Activated naive CD8-positive, alpha-beta T cell treated with anti-CD3 and anti-CD28 coated beads, Interleukin-2, amount 10 ng/mL, durations not matched to agents 7 days and 5 days (primary cell): ENCODE measurements around the gene AGO1. TPM values are rescaled to one million over a fixed set of nuclear protein-coding genes. Genes with fewer than 3 reads are reported as not detected.
"Not testable (repeated sequence)": the region's sequence is repeated elsewhere in the genome, so short reads cannot be mapped to it uniquely, and the experiment has no call there.

Experiments used
- ATAC-seq: fragments of 150-1000 bp; cut with Tn5 transposase; one replicate; pipeline ENCODE4 v1.10.0; 2021; ENCODE audit warnings: low read depth, moderate library complexity
- POLR2A ChIA-PET: fragments of 350-600 bp; sonication (Branson Sonifier 250); formaldehyde crosslinking; loops from one replicate; lab custom pipeline; 2021; ENCODE audit warnings: antibody characterized with exemption; lab: Charles Lee
- DNase-seq: peaks from one replicate; pipeline ENCODE4 v3.0.0; 2021
- H3K27ac Mint-ChIP-seq: one replicate; pipeline ENCODE4 v1.8.0; 2022; ENCODE audit warnings: mild to moderate bottlenecking, mixed read lengths
- H3K27me3 Mint-ChIP-seq: one replicate; pipeline ENCODE4 v1.8.0; 2022; ENCODE audit warnings: mild to moderate bottlenecking, moderate library complexity, mixed read lengths
- H3K36me3 Mint-ChIP-seq: one replicate; pipeline ENCODE4 v1.8.0; 2021; ENCODE audit warnings: mild to moderate bottlenecking, mixed read lengths
- H3K4me1 Mint-ChIP-seq: one replicate; pipeline ENCODE4 v1.8.0; 2021; ENCODE audit warnings: mixed read lengths
- H3K4me3 Mint-ChIP-seq: one replicate; pipeline ENCODE4 v1.8.0; 2022; ENCODE audit warnings: mild to moderate bottlenecking, moderate library complexity, mixed read lengths
- H3K9me3 Mint-ChIP-seq: one replicate; pipeline ENCODE4 v1.8.0; 2021; ENCODE audit warnings: mixed read lengths
- total RNA-seq, 2 experiments: library from RNA; stranded (reverse); gene quantifications; one replicate each; pipeline ENCODE4 v1.2.3, GENCODE V29; 2021

Gene AGO1
- total RNA-seq, 2 experiments from 2014 or later = 24.0 to 24.8 TPM

DNA sequence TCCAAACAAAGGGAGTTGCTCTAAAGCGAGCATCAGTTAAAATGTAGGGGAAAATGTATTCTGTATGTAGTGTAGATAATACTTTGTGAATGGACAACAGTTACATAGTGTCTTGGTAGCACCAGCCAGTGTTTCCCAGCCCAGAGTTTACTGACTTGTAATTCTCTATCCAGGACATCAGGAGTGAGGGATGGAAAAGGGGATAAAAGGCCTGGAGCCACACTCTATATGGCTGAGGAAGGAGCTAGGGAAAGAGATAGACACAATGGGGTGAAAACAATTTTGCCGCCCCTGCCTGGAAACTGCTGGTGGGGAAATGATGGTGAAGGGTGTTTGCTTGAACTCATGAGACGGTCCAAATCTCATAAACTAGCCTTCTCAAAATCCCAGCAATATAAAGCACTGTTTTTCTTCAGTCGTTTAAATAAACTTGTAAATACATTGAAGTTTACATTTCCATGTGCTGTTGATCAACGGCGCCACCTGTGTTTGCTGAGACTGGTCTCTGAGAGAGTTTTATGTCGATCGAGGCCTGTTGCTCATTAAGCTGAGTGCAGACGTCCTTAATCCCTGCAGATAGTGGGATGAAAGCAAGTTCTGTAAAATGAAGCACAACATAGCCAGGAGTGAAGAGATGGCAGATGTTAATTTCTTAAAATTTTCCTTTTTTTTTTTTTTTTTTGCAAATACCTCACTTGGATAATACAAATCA is 27.9 kb upstream of the AGO1 start:
- no peaks in the 10 kb centered on the region for H3K4me1 Mint-ChIP-seq
- H3K27ac Mint-ChIP-seq = no peak overlapping the region
- peaks cover 6% of the 10 kb centered on the region for H3K36me3 Mint-ChIP-seq
- POLR2A ChIA-PET = interaction anchor here (0.7 kb wide), 1 partner anchor 11 kb away, joined by 10 read pairs; no protein-coding TSS in a partner anchor
- DNase-seq (no peak), ATAC-seq (no peak)
- no peaks in the 10 kb centered on the region for H3K27me3 Mint-ChIP-seq
- H3K4me3 Mint-ChIP-seq = no peak overlapping the region
- no peaks in the 10 kb centered on the region for H3K9me3 Mint-ChIP-seq

DNA sequence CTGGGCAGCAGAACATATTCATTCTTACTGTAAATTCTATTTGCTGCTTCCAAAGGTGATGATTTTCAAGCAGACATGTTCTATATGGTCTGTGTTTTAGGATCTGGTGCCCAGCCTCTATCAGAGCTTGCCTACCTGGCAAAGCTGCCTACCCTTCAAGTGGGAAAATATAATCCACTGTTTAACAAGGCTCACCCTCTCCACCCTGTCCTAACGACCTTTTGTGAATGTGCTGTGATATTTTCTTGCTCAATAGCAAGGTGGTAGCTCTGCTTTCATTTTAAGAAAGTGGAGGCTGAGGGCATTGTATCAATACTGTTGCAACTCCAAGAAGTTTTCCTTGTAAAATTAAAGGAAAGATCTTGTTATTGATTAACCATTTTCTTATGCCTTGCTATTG is 26.0 kb upstream of the AGO1 start:
- ATAC-seq (no peak), DNase-seq (no peak)
- Mint-ChIP-seq H3K9me3 (no peaks in the 10 kb centered on the region), H3K27ac (no peak overlapping the region), H3K36me3 (no peaks in the 10 kb centered on the region), H3K27me3 (no peaks in the 10 kb centered on the region), H3K4me1 (no peaks in the 10 kb centered on the region), H3K4me3 (no peak overlapping the region)
- POLR2A ChIA-PET = no interaction called here

DNA sequence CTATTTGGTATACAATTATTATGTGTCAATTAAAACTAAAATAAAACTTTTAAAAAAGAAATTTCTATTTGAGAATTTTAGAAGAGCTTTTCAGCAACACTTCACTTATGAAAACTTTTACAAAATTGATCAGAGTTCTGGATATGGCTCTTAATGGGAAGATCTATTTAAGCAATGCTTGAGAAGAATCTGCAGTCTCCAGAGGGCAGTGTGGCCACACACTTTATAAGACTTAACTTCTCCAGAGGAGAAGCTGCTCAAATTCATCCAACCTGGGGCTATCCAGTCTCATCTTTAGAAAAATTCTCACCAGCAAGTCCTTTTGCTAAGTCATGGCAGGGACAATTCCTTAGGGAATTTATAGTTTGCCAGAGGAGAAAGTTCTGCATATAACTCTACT is 25.2 kb upstream of the AGO1 start:
- POLR2A ChIA-PET = no interaction called here
- H3K27me3 Mint-ChIP-seq = no peaks in the 10 kb centered on the region
- H3K9me3 Mint-ChIP-seq = no peaks in the 10 kb centered on the region
- H3K27ac Mint-ChIP-seq = no peak overlapping the region
- no peak for ATAC-seq
- H3K4me1 Mint-ChIP-seq = no peaks in the 10 kb centered on the region
- H3K4me3 Mint-ChIP-seq = no peak overlapping the region
- H3K36me3 Mint-ChIP-seq = no peaks in the 10 kb centered on the region
- no peak for DNase-seq

DNA sequence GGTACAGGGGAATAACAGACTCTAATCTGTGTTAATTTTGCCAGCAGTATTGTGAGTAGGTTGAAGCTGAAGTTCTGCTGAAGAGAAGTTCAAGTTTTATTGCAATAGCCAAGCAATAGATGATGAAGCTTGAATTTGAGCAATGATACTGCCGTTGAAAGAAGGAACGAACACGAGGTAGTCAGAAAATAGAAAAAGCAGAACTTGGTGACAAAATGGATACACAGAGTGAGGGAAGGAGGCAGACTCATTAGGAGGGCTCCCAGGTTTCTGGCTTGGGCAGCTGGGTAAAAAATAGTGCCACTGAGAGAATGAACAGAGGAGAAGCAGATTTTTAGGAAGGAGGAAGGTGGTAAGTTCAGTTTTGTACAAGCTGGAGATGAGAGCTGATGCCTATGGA is 22.3 kb upstream of the AGO1 start:
- H3K9me3 Mint-ChIP-seq = no peaks in the 10 kb centered on the region

DNA sequence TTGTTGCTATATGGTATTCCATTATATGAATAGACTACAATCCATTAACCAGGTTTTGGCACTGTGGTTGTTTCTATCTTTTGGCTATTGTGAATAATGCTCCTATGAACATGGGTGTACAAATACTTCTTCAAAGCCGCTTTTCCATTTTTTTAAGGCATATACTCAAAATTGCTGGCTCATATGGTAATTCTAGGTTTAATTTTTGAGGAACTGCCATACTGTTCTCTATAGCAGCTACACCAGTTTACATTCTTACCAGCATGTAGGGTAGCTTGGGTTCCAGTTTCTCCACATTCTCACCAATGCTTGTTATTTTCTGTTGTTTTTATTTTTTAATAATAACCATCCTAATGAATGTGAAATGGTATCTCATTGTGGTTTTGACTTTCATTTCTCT is 19.9 kb upstream of the AGO1 start:
- Mint-ChIP-seq H3K27me3 (no peaks in the 10 kb centered on the region), H3K4me1 (no peaks in the 10 kb centered on the region), H3K27ac (no peak overlapping the region), H3K36me3 (no peaks in the 10 kb centered on the region), H3K9me3 (no peaks in the 10 kb centered on the region), H3K4me3 (no peak overlapping the region)
- ATAC-seq = no peak
- DNase-seq = no peak
- POLR2A ChIA-PET = no interaction called here

More for the DNA sequence above, 22.3 kb upstream of the AGO1 start:
- H3K4me1 Mint-ChIP-seq = no peaks in the 10 kb centered on the region
- H3K27me3 Mint-ChIP-seq = no peaks in the 10 kb centered on the region
- ATAC-seq = no peak
- H3K36me3 Mint-ChIP-seq = no peaks in the 10 kb centered on the region
- POLR2A ChIA-PET = no interaction called here
- no peak overlapping the region for H3K27ac Mint-ChIP-seq
- DNase-seq = no peak
- no peak overlapping the region for H3K4me3 Mint-ChIP-seq

DNA sequence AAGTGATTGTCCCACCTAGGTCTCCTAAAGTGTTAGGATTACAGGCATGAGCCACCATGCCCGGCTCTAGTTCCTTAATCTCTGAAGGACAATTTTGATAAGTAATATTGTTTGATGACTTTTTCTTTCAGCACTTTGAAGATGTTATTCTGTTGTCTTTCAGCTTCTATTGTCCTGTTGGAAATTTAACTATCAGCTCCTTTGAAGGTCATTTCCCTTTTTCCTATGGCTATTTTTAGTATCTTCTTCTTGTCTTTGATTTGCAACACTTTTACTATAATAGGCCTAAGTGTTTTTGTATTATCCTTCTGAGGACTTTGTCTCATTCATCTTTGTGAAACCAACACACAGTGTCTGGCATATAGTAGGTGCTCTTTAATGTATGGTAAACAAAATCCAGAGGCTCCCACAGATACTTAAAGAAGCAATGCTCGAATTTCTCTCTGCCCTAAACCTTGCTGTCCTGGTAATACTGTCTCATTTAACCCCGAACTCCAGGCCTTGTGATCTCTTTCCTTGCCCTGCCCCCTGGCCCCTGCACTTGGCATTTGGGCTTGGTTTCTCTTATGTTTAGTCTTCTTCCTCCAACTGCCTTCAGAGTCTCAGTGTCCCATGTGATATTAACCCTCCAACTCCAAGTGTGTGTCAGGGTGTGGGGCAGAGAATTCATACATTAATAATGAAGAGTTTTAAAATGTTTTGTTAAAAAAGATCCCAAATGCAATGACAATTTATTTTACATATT is 19.0 kb upstream of the AGO1 start:
- Mint-ChIP-seq H3K27me3 (peaks cover 2% of the 10 kb centered on the region), H3K36me3 (no peaks in the 10 kb centered on the region), H3K9me3 (no peaks in the 10 kb centered on the region), H3K4me1 (no peaks in the 10 kb centered on the region), H3K4me3 (no peak overlapping the region), H3K27ac (no peak overlapping the region)
- DNase-seq (no peak), ATAC-seq (no peak)
- POLR2A ChIA-PET = no interaction called here

DNA sequence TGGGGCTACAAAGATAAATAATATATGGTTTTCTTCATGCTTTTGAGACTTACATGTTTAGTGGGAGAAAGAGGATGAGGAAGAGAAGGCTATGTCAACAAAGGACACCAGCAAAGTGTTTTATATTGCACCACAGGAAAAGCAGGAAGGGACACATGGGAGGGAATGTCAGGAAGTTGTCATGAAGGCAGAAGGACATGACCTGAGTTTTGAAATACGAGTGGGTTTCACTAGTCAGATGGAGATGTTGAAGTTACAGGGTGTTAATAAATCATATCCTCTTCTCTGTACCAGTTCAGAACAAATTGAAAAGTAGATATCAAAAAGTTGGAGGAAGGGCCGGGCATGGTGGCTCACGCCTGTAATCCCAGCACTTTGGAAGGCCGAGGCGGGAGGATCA is 18.2 kb upstream of the AGO1 start:
- DNase-seq (no peak), ATAC-seq (no peak)
- Mint-ChIP-seq H3K9me3 (no peaks in the 10 kb centered on the region), H3K4me3 (no peak overlapping the region), H3K4me1 (no peaks in the 10 kb centered on the region), H3K36me3 (no peaks in the 10 kb centered on the region), H3K27me3 (peaks cover 2% of the 10 kb centered on the region), H3K27ac (no peak overlapping the region)
- POLR2A ChIA-PET = no interaction called here

DNA sequence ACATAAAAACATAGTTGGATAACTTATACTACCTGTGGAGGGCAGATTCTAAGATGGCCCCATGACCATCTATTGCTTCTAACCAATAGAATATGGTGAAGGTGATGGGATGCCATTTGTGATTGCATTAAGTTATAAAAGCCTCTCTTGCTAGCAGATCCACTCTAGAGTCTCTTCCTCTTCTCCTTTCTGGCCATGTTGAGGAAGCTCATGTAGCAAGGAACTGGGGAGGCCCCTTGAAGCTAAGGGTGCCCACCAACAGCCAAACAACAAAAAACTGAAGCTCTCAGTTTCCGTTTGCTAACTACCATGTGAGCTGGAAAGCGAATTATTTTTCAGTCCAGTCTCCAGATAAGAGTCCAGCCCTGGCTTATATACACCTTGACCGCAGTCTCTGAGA is 16.0 kb upstream of the AGO1 start:
- Mint-ChIP-seq H3K27me3 (peaks cover 2% of the 10 kb centered on the region), H3K9me3 (no peaks in the 10 kb centered on the region), H3K27ac (no peak overlapping the region), H3K4me1 (no peaks in the 10 kb centered on the region), H3K36me3 (no peaks in the 10 kb centered on the region), H3K4me3 (no peak overlapping the region)
- no peak for DNase-seq
- POLR2A ChIA-PET = no interaction called here
- no peak for ATAC-seq

DNA sequence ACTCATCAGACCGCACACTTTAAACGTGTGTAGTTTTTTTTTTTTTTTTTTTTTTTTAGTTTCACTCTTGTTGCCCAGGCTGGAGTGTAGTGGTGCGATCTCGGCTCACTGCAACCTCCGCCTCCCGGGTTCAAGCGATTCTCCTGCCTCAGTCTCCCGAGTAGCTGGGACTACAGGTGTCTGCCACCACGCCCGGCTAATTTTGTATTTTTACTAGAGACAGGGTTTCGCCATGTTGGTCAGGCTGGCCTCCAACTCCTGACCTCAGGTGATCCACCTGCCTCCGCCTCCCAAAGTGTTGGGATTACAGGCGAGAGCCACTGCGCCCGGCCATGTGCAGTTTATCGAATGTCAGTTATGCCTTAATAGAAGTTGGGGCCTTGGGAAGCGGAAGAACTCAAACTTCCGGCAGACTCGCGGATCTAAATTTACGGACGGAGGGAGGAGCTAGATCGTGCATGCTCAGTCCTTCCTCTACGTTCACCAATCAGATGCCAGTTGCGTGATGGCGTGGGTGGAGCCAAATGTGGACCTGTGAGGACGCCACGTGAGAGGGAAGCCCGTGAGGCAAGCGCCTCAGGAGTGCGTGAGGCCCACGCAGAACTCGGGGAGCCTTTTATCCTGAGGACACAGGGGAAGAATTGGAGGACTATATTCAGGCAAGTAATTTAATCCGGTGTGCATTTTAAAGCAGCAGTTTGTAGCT is 13.6 kb upstream of the AGO1 start:
- H3K9me3 Mint-ChIP-seq, H3K4me3 Mint-ChIP-seq, H3K27ac Mint-ChIP-seq, POLR2A ChIA-PET, ATAC-seq, DNase-seq, H3K36me3 Mint-ChIP-seq, H3K4me1 Mint-ChIP-seq, H3K27me3 Mint-ChIP-seq: not testable (repeated sequence)

DNA sequence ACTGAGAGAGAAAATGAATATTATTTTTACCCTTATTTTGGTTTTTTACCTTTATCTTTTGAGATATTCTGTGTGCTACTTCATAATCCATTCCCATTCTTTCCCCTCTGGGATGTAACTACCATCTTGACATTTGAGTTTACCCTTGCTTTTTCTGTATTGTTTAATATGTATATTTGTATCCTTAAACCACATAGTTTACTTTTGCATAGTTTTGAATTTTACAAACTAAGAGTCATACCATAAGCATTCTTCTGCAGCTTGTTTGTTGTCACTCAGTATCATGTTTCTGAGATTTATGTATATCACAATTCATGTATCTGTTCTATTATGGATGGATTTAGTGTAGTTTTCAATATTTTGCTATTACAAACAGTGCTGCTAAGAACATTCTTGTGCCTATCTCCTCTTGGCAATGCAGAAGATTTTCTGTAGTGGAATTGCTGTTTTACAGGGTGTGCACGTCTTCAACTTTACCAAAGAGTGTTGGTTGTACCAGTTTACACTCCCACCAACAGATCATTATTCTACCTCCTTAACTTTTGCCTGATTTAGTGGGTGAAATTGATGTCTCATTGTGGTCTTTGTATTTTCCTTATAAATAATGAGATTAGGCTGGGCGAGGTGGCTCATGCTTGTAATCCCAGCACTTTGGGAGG is 12.2 kb upstream of the AGO1 start:
- DNase-seq = no peak
- no peaks in the 10 kb centered on the region for H3K36me3 Mint-ChIP-seq
- H3K27me3 Mint-ChIP-seq = peaks cover 2% of the 10 kb centered on the region
- no peaks in the 10 kb centered on the region for H3K9me3 Mint-ChIP-seq
- POLR2A ChIA-PET = no interaction called here
- no peak for ATAC-seq
- no peaks in the 10 kb centered on the region for H3K4me1 Mint-ChIP-seq
- no peak overlapping the region for H3K27ac Mint-ChIP-seq
- H3K4me3 Mint-ChIP-seq = no peak overlapping the region

DNA sequence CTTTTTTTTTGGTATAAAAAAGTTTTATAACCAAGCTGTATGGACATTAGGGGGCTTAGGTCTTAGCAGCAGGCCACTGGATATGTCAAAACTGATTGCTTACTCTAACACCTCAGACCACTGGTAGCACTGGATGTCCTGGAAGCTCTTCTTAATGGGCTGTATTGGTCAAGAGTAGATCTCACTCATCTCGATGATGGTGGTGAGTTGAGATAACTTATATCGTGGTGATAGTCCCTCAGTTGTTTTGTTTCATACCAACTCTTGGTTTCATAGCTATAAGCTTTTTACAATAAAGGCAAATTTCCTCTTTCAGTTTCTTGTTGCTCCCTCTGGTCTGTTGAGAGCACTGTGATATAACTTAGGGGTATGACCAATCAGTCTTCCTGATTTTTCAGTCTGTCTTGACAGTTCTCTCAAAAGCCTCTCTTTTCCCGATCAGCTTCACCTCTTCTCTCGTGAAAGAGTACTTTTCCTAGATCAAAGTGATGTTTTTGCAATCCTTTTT is 9.7 kb upstream of the AGO1 start:
- ATAC-seq = no peak

DNA sequence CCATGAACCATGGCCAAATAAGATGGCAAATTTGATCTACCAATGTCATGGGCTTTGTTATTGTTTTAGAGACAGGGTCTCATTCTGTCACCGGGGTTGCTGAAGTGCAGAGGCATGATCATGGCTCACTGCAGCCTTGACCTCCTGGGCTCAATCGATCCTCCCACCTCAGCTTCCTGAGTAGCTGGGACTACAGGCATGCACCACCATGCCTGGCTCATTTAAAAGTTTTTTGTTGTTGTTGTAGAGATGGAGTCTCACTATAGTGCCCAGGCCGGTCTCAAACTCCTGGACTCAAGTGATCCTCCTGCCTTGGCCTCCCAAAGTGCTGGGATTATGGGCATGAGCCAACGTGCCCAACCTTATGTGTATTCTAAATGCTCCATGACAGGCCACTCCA is 8.9 kb upstream of the AGO1 start:
- H3K9me3 Mint-ChIP-seq, ATAC-seq, H3K4me1 Mint-ChIP-seq, H3K36me3 Mint-ChIP-seq, H3K27me3 Mint-ChIP-seq, POLR2A ChIA-PET, DNase-seq, H3K27ac Mint-ChIP-seq, H3K4me3 Mint-ChIP-seq: not testable (repeated sequence)

More for the DNA sequence above, 9.7 kb upstream of the AGO1 start:
- POLR2A ChIA-PET = interaction anchor here (1.0 kb wide), 1 partner anchor 9 kb away, joined by 3 read pairs; no protein-coding TSS in a partner anchor
- Mint-ChIP-seq H3K9me3 (no peaks in the 10 kb centered on the region), H3K36me3 (no peaks in the 10 kb centered on the region), H3K27ac (no peak overlapping the region), H3K4me3 (no peak overlapping the region), H3K27me3 (peaks cover 2% of the 10 kb centered on the region), H3K4me1 (no peaks in the 10 kb centered on the region)
- DNase-seq = no peak

DNA sequence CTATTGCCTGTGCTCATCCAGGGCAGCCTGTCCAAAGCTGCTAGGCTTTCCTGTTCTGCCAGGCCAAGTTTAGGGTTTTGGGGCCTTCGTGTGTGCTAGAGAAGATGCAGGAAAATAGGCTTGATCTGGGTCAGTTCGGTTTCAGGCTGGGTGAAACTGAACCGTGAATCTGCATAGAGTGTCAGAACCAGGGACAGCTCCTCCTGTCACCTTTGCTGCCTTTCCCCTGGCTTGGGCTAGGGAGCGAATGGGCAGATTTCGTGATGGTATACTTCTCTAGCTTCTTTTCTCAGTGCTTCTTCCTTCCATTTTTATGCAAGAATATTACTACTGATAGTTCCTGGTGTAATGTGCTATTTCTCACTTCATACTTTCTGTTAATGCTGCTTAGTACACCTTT is 6.0 kb upstream of the AGO1 start:
- no peak overlapping the region for H3K4me3 Mint-ChIP-seq
- DNase-seq = no peak

More for the DNA sequence above, 6.0 kb upstream of the AGO1 start:
- Mint-ChIP-seq H3K27me3 (peaks cover 4% of the 10 kb centered on the region), H3K4me1 (peaks cover 5% of the 10 kb centered on the region), H3K27ac (no peak overlapping the region), H3K9me3 (no peaks in the 10 kb centered on the region), H3K36me3 (no peaks in the 10 kb centered on the region)
- POLR2A ChIA-PET = interaction anchor here (0.8 kb wide), 1 partner anchor 9 kb away, joined by 3 read pairs; no protein-coding TSS in a partner anchor
- no peak for ATAC-seq
